Suprapubic skin (tissue), 4 donors: Measurements from ENCODE around the gene KHSRP.

Experiments used
- EP300 ChIP-seq: sonication (generic); formaldehyde crosslinking; IDR thresholded peaks from one replicate; pipeline ENCODE4 v1.6.1; 2017; ENCODE audit warnings: antibody characterized with exemption
- POLR2A ChIP-seq, 2 donors: fragments of 450-650 bp; IDR thresholded peaks; one replicate each; pipeline ENCODE4 v1.6.1; 2017; ENCODE audit warnings: antibody characterized with exemption in 2 of 2, mild to moderate bottlenecking in 2 of 2, moderate library complexity in 2 of 2
- POLR2AphosphoS5 ChIP-seq, 3 donors: sonication (generic); formaldehyde crosslinking; IDR thresholded peaks; one replicate each; pipeline ENCODE4 v1.6.1; 2017; ENCODE audit warnings: antibody characterized with exemption in 3 of 3
- TF ChIP-seq, protein P1 (sequence below), 2 donors: fragments of 200-600 bp in 1 of 2; fragments of 450-650 bp in 1 of 2; sonication (generic) in 1 of 2; IDR thresholded peaks; one replicate each; pipeline ENCODE4 v1.5.1; 2016 to 2019; ENCODE audit warnings: antibody characterized with exemption in 2 of 2, mild to moderate bottlenecking in 1 of 2, moderate library complexity in 1 of 2

DNA sequence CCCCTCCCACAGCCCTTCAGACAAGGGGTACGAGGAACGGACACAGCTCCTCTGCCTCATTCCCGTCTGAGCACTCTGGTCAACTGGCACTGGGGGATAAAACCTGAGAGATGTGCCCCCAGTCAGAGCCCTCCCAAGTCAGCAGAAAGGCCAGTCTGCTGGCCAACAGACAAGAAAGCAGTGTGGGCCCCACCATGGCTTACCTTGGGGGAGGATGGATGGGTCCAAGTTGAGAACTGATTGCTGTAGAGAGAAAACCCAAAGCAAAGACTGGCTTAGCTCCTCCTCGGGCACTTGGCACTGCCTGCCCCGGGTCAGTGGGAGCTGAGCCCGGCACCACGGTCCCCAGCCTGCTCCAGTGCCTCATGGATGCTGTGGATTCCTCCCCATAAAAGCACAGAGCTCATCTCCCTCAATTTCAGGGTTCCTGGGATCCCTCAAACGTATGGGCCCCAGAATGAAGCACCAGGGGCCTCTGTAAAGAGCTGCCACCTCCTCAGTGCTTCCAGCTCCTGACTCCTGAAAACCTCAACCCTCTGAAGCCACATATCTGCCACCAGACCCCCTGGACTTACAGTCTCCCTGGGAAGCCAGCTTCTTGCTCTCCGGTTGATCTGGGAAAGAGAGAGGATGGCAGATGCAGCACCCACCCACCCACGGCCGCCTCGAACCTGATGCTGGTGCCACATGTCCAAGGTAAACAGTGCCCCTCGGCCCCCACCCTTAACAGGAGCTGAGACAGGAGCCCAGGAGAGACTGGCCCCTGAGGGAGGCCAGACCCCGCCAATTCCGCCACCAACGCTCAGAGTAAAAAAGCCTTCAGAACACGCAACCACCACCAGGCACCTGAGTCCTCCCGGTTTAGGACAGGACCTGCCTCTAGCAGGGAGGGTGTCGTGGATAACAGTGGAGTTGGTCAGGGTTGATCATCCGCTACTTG is 3.3 kb downstream of the KHSRP start:
- TF ChIP-seq, protein P1, sequence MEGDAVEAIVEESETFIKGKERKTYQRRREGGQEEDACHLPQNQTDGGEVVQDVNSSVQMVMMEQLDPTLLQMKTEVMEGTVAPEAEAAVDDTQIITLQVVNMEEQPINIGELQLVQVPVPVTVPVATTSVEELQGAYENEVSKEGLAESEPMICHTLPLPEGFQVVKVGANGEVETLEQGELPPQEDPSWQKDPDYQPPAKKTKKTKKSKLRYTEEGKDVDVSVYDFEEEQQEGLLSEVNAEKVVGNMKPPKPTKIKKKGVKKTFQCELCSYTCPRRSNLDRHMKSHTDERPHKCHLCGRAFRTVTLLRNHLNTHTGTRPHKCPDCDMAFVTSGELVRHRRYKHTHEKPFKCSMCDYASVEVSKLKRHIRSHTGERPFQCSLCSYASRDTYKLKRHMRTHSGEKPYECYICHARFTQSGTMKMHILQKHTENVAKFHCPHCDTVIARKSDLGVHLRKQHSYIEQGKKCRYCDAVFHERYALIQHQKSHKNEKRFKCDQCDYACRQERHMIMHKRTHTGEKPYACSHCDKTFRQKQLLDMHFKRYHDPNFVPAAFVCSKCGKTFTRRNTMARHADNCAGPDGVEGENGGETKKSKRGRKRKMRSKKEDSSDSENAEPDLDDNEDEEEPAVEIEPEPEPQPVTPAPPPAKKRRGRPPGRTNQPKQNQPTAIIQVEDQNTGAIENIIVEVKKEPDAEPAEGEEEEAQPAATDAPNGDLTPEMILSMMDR (IDR thresholded peaks at IDR 0.05), result no peak
- TF ChIP-seq POLR2AphosphoS5 (IDR thresholded peaks at IDR 0.05), result no peak
- no peak for TF ChIP-seq POLR2A (IDR thresholded peaks at IDR 0.05)
- TF ChIP-seq EP300, result no peak
